Activated naive CD4-positive, alpha-beta T cell treated with anti-CD3 and anti-CD28 coated beads for 36 hours (primary cell): ENCODE data around the gene OTOP1. TPM values are rescaled to one million over a fixed set of nuclear protein-coding genes. Genes with fewer than 3 reads are reported as not detected.
A peak's percentile ranks its signal among the peaks of the same experiment; 100 is the strongest.
"Not testable (repeated sequence)": the region's sequence is repeated elsewhere in the genome, so short reads cannot be mapped to it uniquely, and the experiment has no call there.

Source experiments
- CTCF ChIA-PET: fragments of 350-600 bp; sonication (Branson Sonifier 250); formaldehyde crosslinking; loops from one replicate; lab custom pipeline; 2021; ENCODE audit warnings: antibody characterized with exemption; lab: Charles Lee
- DNase-seq: peaks from one replicate; pipeline ENCODE4 v3.0.0-alpha.2; 2020
- H3K27ac Mint-ChIP-seq: one replicate; pipeline ENCODE4 v1.8.0; 2021; ENCODE audit warnings: mild to moderate bottlenecking, mixed read lengths
- H3K27me3 Mint-ChIP-seq: one replicate; pipeline ENCODE4 v1.8.0; 2021; ENCODE audit warnings: low read depth, mixed read lengths
- H3K36me3 Mint-ChIP-seq: one replicate; pipeline ENCODE4 v1.8.0; 2021; ENCODE audit warnings: low read depth, mixed read lengths
- H3K4me1 Mint-ChIP-seq: one replicate; pipeline ENCODE4 v1.8.0; 2021; ENCODE audit warnings: low read depth, mixed read lengths
- H3K4me3 Mint-ChIP-seq: one replicate; pipeline ENCODE4 v1.8.0; 2021; ENCODE audit warnings: mild to moderate bottlenecking, moderate library complexity, mixed read lengths
- H3K9me3 Mint-ChIP-seq: one replicate; pipeline ENCODE4 v1.8.0; 2021; ENCODE audit warnings: mixed read lengths
- intact Hi-C: fragments of 100-400 bp; cut with micrococcal nuclease; formaldehyde crosslinking; loops from one replicate; pipeline ENCODE4 v1.15.1; 2023
- total RNA-seq, 2 experiments: library from RNA; stranded (reverse); gene quantifications; one replicate each; pipeline ENCODE4 v1.2.3, GENCODE V29; 2021

Gene OTOP1
- total RNA-seq, 2 experiments from 2014 or later, result not detected

- Mint-ChIP-seq H3K27ac (no peak overlapping the region), H3K4me3 (no peak overlapping the region), H3K36me3 (no peaks in the 10 kb centered on the region), H3K9me3 (no peaks in the 10 kb centered on the region), H3K4me1 (no peaks in the 10 kb centered on the region), H3K27me3 (no peaks in the 10 kb centered on the region)
- CTCF ChIA-PET, result interaction anchor here (0.6 to 1.5 kb wide), 4 partner anchors 9 to 625 kb away, joined by 3 to 5 read pairs (median 3); partner anchors contain the start of gene TMEM128
- intact Hi-C loops, result no loop called here
- no peak for DNase-seq
These were observed 30.1 kb upstream of the OTOP1 start for GRCh38 chr4:4256799-4257198.

DNA sequence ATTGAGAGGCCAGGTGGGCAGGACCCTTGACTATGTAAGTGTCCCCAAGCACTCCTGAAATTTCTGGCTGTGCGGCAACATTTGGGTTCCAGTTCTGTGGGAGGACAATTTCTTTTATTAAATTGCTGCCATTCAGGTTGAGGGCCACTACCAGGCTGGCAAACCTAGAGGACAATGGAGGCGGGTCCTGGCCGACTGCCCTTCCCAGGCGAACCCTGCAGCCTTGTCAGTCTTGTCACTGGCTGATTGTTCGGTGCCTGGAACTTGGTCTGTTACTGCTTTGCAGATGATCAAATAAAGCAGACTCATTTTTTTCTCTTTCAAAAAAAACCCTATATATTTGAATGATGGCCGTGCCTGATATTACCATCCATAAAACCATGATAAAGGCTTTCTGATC, 27.9 kb upstream of the OTOP1 start:
- no peak overlapping the region for H3K27ac Mint-ChIP-seq
- H3K4me3 Mint-ChIP-seq, result no peak overlapping the region
- no peaks in the 10 kb centered on the region for H3K36me3 Mint-ChIP-seq
- H3K27me3 Mint-ChIP-seq, result no peaks in the 10 kb centered on the region
- intact Hi-C loops, result no loop called here
- no peaks in the 10 kb centered on the region for H3K9me3 Mint-ChIP-seq
- CTCF ChIA-PET, result no interaction called here
- no peaks in the 10 kb centered on the region for H3K4me1 Mint-ChIP-seq
- no peak for DNase-seq

DNA sequence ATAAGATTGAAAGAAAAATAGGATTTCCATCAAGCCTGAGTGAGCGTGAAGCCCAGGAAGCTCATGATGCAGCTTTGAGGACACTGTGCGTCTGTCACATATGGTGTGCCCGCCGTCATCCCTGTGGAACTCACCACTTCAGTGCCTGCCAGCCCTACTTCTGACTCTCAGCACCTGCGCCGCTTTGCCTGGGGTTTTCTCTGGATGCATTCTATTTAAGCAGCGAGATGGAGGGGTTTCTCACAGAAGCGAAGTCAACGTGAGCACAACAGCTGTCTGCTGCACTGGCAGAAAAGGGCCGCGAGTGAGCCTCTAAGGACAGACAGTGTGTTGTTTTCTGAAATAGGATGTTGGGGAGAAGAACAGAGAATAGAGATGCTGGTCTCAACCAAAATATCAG, 27.5 kb upstream of the OTOP1 start:
- CTCF ChIA-PET, result no interaction called here
- Mint-ChIP-seq H3K4me1 (peaks cover 1% of the 10 kb centered on the region), H3K27me3 (no peaks in the 10 kb centered on the region), H3K36me3 (no peaks in the 10 kb centered on the region), H3K9me3 (no peaks in the 10 kb centered on the region), H3K4me3 (no peak overlapping the region), H3K27ac (no peak overlapping the region)
- DNase-seq, result no peak
- intact Hi-C loops, result no loop called here

- Mint-ChIP-seq H3K4me1 (peaks cover 27% of the 10 kb centered on the region), H3K27ac (no peak overlapping the region), H3K27me3 (no peaks in the 10 kb centered on the region), H3K4me3 (peak overlapping the region; percentile 11), H3K36me3 (peaks cover 13% of the 10 kb centered on the region), H3K9me3 (no peaks in the 10 kb centered on the region)
- CTCF ChIA-PET, result interaction anchor here (0.6 to 1.7 kb wide), 3 partner anchors 9 to 1041 kb away, joined by 3 to 7 read pairs (median 3); no protein-coding TSS in a partner anchor
- no peak for DNase-seq
- intact Hi-C loops, result loop anchor here (5.0 kb wide), 1 partner anchor 718 kb away; the partner anchor contains the start of gene LRPAP1
These were observed 23.1 kb upstream of the OTOP1 start for GRCh38 chr4:4249866-4250265.

DNA sequence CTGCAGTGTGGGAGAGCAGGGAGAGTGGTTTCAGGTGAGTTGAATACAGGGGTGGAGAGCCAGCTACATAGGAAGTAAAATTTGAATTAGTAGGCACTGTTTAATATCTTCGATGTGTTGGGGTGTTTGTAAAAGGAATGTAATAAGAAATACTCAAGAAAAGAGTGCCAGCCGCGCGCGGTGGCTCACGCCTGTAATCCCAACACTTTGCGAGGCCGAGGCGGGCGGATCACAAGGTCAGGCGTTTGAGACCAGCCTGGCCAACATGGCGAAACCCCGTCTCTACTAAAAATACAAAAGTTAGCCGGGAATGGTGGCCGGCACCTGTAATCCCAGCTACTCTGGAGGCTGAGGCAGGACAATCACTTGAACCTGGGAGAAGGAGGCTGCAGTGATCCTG, 22.6 kb upstream of the OTOP1 start:
- H3K27me3 Mint-ChIP-seq, DNase-seq, H3K9me3 Mint-ChIP-seq: not testable (repeated sequence)
- H3K4me1 Mint-ChIP-seq, result peaks cover 27% of the 10 kb centered on the region
- H3K27ac Mint-ChIP-seq, result peak overlapping the region; percentile 5
- intact Hi-C loops, result loop anchor here (5.0 kb wide), 1 partner anchor 717 kb away; the partner anchor contains the start of gene LRPAP1
- H3K4me3 Mint-ChIP-seq, result peak overlapping the region; percentile 95
- CTCF ChIA-PET, result interaction anchor here (0.7 to 1.7 kb wide), 3 partner anchors 10 to 1040 kb away, joined by 3 to 7 read pairs (median 3); no protein-coding TSS in a partner anchor
- H3K36me3 Mint-ChIP-seq, result peaks cover 14% of the 10 kb centered on the region

- no peak for DNase-seq
- H3K27ac Mint-ChIP-seq, result peak overlapping the region; percentile 97
- no peaks in the 10 kb centered on the region for H3K9me3 Mint-ChIP-seq
- CTCF ChIA-PET, result interaction anchor here (1.0 to 1.7 kb wide), 2 partner anchors 10 to 12 kb away, joined by 3 to 7 read pairs; no protein-coding TSS in a partner anchor
- H3K27me3 Mint-ChIP-seq, result no peaks in the 10 kb centered on the region
- peaks cover 14% of the 10 kb centered on the region for H3K36me3 Mint-ChIP-seq
- intact Hi-C loops, result loop anchor here (1.0 to 5.0 kb wide), 5 partner anchors 41 to 717 kb away; partner anchors contain the start of genes LRPAP1, LYAR, STX18 and ZBTB49
- peaks cover 27% of the 10 kb centered on the region for H3K4me1 Mint-ChIP-seq
- H3K4me3 Mint-ChIP-seq, result peak overlapping the region; percentile 95
These were observed 22.1 kb upstream of the OTOP1 start for GRCh38 chr4:4248885-4249203.

DNA sequence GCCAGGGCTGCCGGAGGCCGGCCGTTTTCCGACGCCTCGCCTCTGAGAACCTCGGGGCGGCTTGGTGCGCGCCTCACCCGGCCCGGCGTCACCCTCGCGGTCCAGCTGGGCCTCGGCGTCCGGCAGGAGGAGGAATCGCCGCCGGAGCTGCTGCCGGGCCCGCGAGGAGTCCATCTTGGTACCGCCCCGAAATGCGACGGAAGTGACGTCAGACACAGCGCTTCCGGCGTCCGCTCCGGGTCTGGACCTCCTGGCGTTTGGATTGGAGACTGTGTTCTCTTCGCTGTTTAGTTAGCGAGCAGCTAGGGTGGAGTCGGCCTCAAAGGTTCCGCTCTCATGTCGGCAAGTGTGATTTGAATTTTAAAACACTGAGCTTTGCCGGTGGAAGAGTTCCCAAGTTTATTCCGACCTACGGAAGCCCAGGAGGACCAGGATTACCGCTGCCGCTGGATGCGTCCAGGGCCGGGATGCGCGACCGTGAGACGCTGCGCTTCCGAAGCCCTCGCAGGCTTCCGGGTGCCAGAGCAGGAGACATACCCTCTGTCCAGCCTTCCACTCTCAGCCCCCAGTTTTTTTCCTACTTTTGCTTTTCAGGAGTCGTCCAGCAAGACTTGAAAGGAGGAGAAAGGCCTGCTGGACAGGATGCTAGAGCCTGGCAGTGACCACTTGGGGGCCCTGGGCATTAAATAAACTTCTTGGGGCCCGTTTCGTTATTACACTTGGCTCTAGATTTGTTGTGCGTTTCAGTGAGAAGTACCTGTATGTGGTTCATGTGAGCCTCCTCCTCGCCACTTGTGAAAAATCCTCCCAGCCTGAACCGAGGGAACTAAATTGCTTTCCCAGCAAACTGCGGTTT, 21.5 kb upstream of the OTOP1 start, which contains the start of gene TMEM128:
TMEM128 (minus strand) TSS at position 195 of the 856 bp plus-strand sequence; CDS start at position 174, 21 bp downstream.
- Mint-ChIP-seq H3K27me3 (no peaks in the 10 kb centered on the region), H3K4me3 (peak within 1 kb of the TSS; percentile 95), H3K36me3 (peaks cover 14% of the 10 kb centered on the region), H3K9me3 (no peaks in the 10 kb centered on the region), H3K27ac (peak within 1 kb of the TSS; percentile 97), H3K4me1 (peaks cover 27% of the 10 kb centered on the region)
- CTCF ChIA-PET, result interaction anchor here (0.5 to 1.7 kb wide), 4 partner anchors 8 to 12 kb away, joined by 3 to 7 read pairs (median 3); no protein-coding TSS in a partner anchor
- DNase-seq, result peak; percentile 94
- intact Hi-C loops, result loop anchor here (1.0 to 5.0 kb wide), 5 partner anchors 42 to 716 kb away; partner anchors contain the start of genes LRPAP1, LYAR, STX18 and ZBTB49

DNA sequence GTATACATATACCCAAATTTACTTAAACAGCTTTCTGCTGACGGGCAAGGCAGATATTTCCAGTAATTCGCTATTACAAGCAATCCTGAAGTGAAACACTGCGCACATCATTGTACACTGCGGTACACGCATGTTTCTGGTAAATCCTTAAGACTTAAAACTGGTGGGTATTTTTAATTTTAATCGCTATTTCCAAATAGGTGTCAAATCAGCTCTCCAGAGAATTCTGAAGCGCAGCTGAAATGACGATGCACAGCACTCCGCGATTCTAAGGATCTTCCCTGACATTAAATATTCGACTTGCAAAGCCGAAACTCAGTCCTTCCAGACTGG, 20.9 kb upstream of the OTOP1 start:
- CTCF ChIA-PET, result interaction anchor here (0.5 to 0.8 kb wide), 2 partner anchors 9 to 11 kb away, joined by 3 read pairs; no protein-coding TSS in a partner anchor
- Mint-ChIP-seq H3K9me3 (no peaks in the 10 kb centered on the region), H3K27ac (peak overlapping the region; percentile 44), H3K27me3 (no peaks in the 10 kb centered on the region), H3K36me3 (peaks cover 14% of the 10 kb centered on the region), H3K4me1 (peaks cover 27% of the 10 kb centered on the region), H3K4me3 (peak overlapping the region; percentile 95)
- intact Hi-C loops, result loop anchor here (1.0 to 5.0 kb wide), 5 partner anchors 43 to 715 kb away; partner anchors contain the start of genes LRPAP1, LYAR, STX18 and ZBTB49
- DNase-seq, result no peak

DNA sequence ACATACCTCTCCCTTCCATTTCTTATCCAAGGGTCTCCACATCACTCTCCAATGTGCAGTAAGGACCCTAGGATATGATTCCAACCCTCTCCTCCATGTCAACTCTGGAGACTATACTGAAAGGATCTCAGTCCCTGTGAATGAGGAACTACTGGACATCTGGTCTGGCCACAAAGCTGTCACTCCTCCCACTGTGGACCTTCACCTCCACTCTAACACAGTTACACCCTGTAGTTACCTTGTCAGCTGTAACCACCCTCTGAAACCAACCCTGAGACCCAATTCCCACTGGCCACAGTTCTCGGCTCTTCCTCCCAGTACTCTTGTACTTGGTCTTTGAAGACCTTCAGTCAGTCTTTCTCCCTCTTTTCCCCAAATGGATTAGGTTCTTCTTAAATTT, 18.4 kb upstream of the OTOP1 start:
- Mint-ChIP-seq H3K9me3 (no peaks in the 10 kb centered on the region), H3K4me1 (peaks cover 27% of the 10 kb centered on the region), H3K36me3 (peaks cover 18% of the 10 kb centered on the region), H3K27me3 (no peaks in the 10 kb centered on the region), H3K27ac (no peak overlapping the region), H3K4me3 (no peak overlapping the region)
- intact Hi-C loops, result loop anchor here (5.0 kb wide), 1 partner anchor 713 kb away; the partner anchor contains the start of gene LRPAP1
- CTCF ChIA-PET, result no interaction called here
- no peak for DNase-seq

GRCh38 chr4:4239551-4239950, 12.8 kb upstream of the OTOP1 start:
- H3K9me3 Mint-ChIP-seq, H3K27ac Mint-ChIP-seq, CTCF ChIA-PET, DNase-seq, H3K27me3 Mint-ChIP-seq, H3K4me1 Mint-ChIP-seq, H3K4me3 Mint-ChIP-seq, intact Hi-C loops: not testable (repeated sequence)
- H3K36me3 Mint-ChIP-seq, result peaks cover 26% of the 10 kb centered on the region

DNA sequence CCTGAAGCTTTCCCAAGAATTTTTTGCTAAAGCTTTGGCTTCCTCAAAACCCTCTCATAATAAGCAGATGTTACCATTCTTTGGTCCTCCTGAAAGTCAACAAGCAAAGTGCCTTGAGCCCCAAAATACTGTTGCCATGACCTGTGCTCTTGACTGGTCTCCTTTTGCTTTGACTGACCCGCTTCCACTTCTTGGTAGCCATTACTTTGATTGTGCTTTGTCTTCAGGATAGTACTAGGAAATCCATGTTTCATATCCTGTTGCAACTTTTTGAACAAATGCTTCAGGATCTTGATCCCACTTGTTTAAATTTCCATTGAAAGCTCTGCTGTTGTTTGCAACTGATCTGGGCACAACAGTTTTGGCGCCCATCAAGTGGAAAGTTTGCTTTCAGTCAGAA, 6.9 kb upstream of the OTOP1 start:
- H3K36me3 Mint-ChIP-seq, result peaks cover 22% of the 10 kb centered on the region
- no peak overlapping the region for H3K27ac Mint-ChIP-seq
- no peak overlapping the region for H3K4me3 Mint-ChIP-seq
- intact Hi-C loops, result no loop called here
- peaks cover 7% of the 10 kb centered on the region for H3K27me3 Mint-ChIP-seq
- H3K4me1 Mint-ChIP-seq, result no peaks in the 10 kb centered on the region
- CTCF ChIA-PET, result no interaction called here
- peaks cover 14% of the 10 kb centered on the region for H3K9me3 Mint-ChIP-seq
- DNase-seq, result no peak

DNA sequence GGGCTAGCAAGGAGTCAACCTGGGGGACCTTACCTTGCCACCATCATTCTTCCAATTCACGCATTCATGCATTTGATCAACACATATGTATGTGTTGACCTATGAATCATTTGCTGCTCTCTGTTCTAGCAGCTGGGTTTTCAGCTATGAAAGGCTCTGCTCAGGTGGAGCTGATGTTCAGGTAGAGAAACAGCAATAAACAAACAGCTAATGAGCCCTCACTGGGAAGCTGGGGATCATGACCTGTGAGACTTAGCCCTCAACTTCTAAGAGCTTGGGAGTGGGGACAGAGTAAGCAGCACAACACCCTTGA, 1.6 kb upstream of the OTOP1 start:
- no peak overlapping the region for H3K27ac Mint-ChIP-seq
- H3K27me3 Mint-ChIP-seq, result peaks cover 46% of the 10 kb centered on the region
- H3K4me1 Mint-ChIP-seq, result peaks cover 12% of the 10 kb centered on the region
- intact Hi-C loops, result no loop called here
- H3K4me3 Mint-ChIP-seq, result no peak overlapping the region
- no peaks in the 10 kb centered on the region for H3K36me3 Mint-ChIP-seq
- peaks cover 5% of the 10 kb centered on the region for H3K9me3 Mint-ChIP-seq
- CTCF ChIA-PET, result no interaction called here
- DNase-seq, result no peak
